AG04449 (cell line): ENCODE measurements around the gene EEPD1.

ENCODE experiments used
- CTCF ChIA-PET: fragments of 350-600 bp; formaldehyde crosslinking; extraction: SDS; loops from one replicate; lab custom pipeline; 2021; ENCODE audit warnings: antibody characterized with exemption; lab: Yijun Ruan, JAX
- POLR2A ChIA-PET: fragments of 400-600, 350-600 bp; formaldehyde crosslinking; extraction: SDS; loops from one replicate; lab custom pipeline; 2020; ENCODE audit warnings: antibody characterized with exemption, inconsistent platforms; lab: Yijun Ruan, JAX
- DNase-seq: peaks from one replicate; pipeline ENCODE4 v3.0.0-alpha.2; 2010; ENCODE audit warnings: low read depth, low spot score
- H3K4me3 ChIP-seq: 2 replicates; pipeline ENCODE4 v1.5.1; 2011; ENCODE audit warnings: low read depth, mild to moderate bottlenecking, control low read depth, low read length
- TF ChIP-seq, protein P1 (sequence below): IDR thresholded peaks from one replicate; pipeline ENCODE4 v1.5.1; 2011; ENCODE audit warnings: mild to moderate bottlenecking, moderate library complexity, low read length, control low read depth, inconsistent platforms; ENCODE audit not compliant: insufficient read depth; ENCODE audit errors: missing control alignments

The EEPD1 gene

GRCh38 chr7:36226151-36226550 lies 73.1 kb downstream of the EEPD1 start:
- H3K4me3 ChIP-seq = no peak overlapping the region
- TF ChIP-seq, protein P1, sequence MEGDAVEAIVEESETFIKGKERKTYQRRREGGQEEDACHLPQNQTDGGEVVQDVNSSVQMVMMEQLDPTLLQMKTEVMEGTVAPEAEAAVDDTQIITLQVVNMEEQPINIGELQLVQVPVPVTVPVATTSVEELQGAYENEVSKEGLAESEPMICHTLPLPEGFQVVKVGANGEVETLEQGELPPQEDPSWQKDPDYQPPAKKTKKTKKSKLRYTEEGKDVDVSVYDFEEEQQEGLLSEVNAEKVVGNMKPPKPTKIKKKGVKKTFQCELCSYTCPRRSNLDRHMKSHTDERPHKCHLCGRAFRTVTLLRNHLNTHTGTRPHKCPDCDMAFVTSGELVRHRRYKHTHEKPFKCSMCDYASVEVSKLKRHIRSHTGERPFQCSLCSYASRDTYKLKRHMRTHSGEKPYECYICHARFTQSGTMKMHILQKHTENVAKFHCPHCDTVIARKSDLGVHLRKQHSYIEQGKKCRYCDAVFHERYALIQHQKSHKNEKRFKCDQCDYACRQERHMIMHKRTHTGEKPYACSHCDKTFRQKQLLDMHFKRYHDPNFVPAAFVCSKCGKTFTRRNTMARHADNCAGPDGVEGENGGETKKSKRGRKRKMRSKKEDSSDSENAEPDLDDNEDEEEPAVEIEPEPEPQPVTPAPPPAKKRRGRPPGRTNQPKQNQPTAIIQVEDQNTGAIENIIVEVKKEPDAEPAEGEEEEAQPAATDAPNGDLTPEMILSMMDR = no peak
- CTCF ChIA-PET = no interaction called here
- DNase-seq = no peak
- POLR2A ChIA-PET = interaction anchor here (0.6 kb wide), 1 partner anchor 30 kb away, joined by 3 read pairs; no protein-coding TSS in a partner anchor

DNA sequence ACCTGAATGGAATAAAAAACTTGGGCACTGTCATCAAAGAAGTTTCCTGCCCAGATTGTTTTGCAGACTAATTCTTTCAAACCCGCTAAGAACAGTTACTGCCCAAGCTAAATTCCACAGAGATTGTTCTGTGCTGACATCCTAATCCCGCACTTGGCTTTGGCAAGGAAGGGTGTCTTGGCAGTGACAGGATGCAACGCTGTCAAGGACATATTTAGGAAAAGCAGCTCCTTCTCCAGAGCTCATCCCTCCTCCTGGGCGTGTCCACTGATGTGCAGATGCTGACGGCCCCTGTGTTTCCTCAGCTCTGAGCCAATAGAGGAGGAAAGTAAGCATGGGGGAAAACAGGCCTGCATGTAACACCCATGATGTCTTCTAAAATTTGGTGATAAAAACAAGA lies 74.2 kb downstream of the EEPD1 start:
- TF ChIP-seq, protein P1 = no peak
- ChIA-PET CTCF (no interaction called here), POLR2A (no interaction called here)
- no peak overlapping the region for H3K4me3 ChIP-seq
- DNase-seq = peak; percentile 65

GRCh38 chr7:36228039-36228438 lies 75.0 kb downstream of the EEPD1 start:
- TF ChIP-seq, protein P1 = no peak
- ChIA-PET CTCF (no interaction called here), POLR2A (no interaction called here)
- no peak for DNase-seq
- no peak overlapping the region for H3K4me3 ChIP-seq

- no peak overlapping the region for H3K4me3 ChIP-seq
- TF ChIP-seq, protein P1 = no peak
- CTCF ChIA-PET = interaction anchor here (0.6 kb wide), 1 partner anchor 246 kb away, joined by 3 read pairs; no protein-coding TSS in a partner anchor
- POLR2A ChIA-PET = no interaction called here
- no peak for DNase-seq
Measured at GRCh38 chr7:36231406-36231805, 78.4 kb downstream of the EEPD1 start.

GRCh38 chr7:36232555-36232954 lies 79.5 kb downstream of the EEPD1 start:
- TF ChIP-seq, protein P1 = no peak
- ChIA-PET CTCF (interaction anchor here (0.7 to 1.6 kb wide), 5 partner anchors 8 to 248 kb away, joined by 3 to 5 read pairs (median 5); no protein-coding TSS in a partner anchor), POLR2A (no interaction called here)
- H3K4me3 ChIP-seq = no peak overlapping the region
- no peak for DNase-seq

DNA sequence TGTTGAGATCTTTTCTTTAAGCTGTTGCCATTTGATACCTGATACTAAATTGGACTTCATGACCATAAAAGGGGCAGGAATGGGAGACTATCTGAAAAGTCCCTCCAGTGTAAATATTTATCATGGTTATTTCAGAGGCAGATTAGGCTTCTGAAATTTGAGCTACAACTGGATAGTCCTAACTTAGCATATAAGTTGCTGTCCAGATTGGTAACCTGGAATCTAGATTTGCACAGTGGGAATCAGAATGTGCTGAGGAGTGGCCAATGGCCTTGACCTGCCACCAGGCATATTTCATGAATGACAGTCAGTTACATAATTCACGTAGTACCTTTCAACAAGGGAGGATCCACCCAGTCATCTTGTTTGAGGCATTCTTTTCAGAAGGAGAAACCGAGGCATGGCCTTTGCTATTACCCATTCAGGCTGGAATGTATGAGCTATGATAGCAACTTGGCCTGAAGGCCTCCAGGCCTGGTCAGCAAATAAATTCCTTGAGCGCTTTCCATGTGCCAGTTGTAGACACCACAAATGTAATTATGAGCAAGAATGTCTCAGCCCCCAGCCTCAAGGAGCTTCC lies 80.0 kb downstream of the EEPD1 start:
- DNase-seq = no peak
- TF ChIP-seq, protein P1 = no peak
- ChIA-PET CTCF (interaction anchor here (0.7 to 1.6 kb wide), 5 partner anchors 9 to 248 kb away, joined by 3 to 5 read pairs (median 5); no protein-coding TSS in a partner anchor), POLR2A (no interaction called here)
- no peak overlapping the region for H3K4me3 ChIP-seq
